GM19372 (cell line): ENCODE data around the gene GGNBP2.
"Not testable (repeated sequence)": the region's sequence is repeated elsewhere in the genome, so short reads cannot be mapped to it uniquely, and the experiment has no call there.

Source experiments
- ATAC-seq: cut with Tn5 transposase; IDR thresholded peaks from one replicate; pipeline ENCODE4 v1.9.1; 2021; ENCODE audit warnings: mild to moderate bottlenecking, low read depth, moderate library complexity; ENCODE audit not compliant: unreplicated experiment

The GGNBP2 gene

GRCh38 chr17:36600465-36600864, 55.7 kb downstream of the GGNBP2 start:
- ATAC-seq: no peak

- no peak for ATAC-seq
Measured at GRCh38 chr17:36600936-36601302, 56.2 kb downstream of the GGNBP2 start.

GRCh38 chr17:36601303-36602029, 56.7 kb downstream of the GGNBP2 start, which contains the start of gene MRM1:
Gene MRM1 (plus strand): TSS chr17:36601583. CDS start chr17:36601811, 228 bp downstream.
- ATAC-seq: peak; percentile 90

GRCh38 chr17:36602030-36602748, 57.5 kb downstream of the GGNBP2 start:
- ATAC-seq: no peak

- ATAC-seq: no peak
Measured at GRCh38 chr17:36602924-36603384, 58.2 kb downstream of the GGNBP2 start.

GRCh38 chr17:36605028-36605427, 60.3 kb downstream of the GGNBP2 start:
- not testable (repeated sequence) for ATAC-seq

- no peak for ATAC-seq
Measured at GRCh38 chr17:36608280-36608679, 63.6 kb downstream of the GGNBP2 start.

- no peak for ATAC-seq
Measured at GRCh38 chr17:36608794-36609497, 64.2 kb downstream of the GGNBP2 start.

- no peak for ATAC-seq
Measured at GRCh38 chr17:36609498-36609862, 64.8 kb downstream of the GGNBP2 start.

- no peak for ATAC-seq
Measured at GRCh38 chr17:36610474-36610873, 65.8 kb downstream of the GGNBP2 start.

- ATAC-seq: no peak
Measured at GRCh38 chr17:36611345-36612072, 66.8 kb downstream of the GGNBP2 start.

GRCh38 chr17:36612323-36612722, 67.6 kb downstream of the GGNBP2 start:
- no peak for ATAC-seq

GRCh38 chr17:36613155-36613554, 68.4 kb downstream of the GGNBP2 start:
- ATAC-seq: no peak

GRCh38 chr17:36614081-36614480, 69.4 kb downstream of the GGNBP2 start:
- no peak for ATAC-seq

GRCh38 chr17:36614933-36615332, 70.2 kb downstream of the GGNBP2 start:
- ATAC-seq: no peak

- no peak for ATAC-seq
Measured at GRCh38 chr17:36616061-36617029, 71.6 kb downstream of the GGNBP2 start.

GRCh38 chr17:36617773-36618172, 73.1 kb downstream of the GGNBP2 start:
- ATAC-seq: no peak

- no peak for ATAC-seq
Measured at GRCh38 chr17:36623281-36623680, 78.6 kb downstream of the GGNBP2 start.

GRCh38 chr17:36625188-36625587, 80.5 kb downstream of the GGNBP2 start:
- ATAC-seq: no peak
